Lower leg skin (tissue), 3 donors: ENCODE measurements around the gene SLC39A13.

ENCODE experiments used
- CTCF ChIP-seq, 3 donors: fragments of 450-650 bp; IDR thresholded peaks; one replicate each; pipeline ENCODE4 v1.5.1; 2016; ENCODE audit warnings: antibody characterized with exemption in 3 of 3, mild to moderate bottlenecking in 3 of 3, moderate library complexity in 2 of 3
- POLR2A ChIP-seq, 2 donors: fragments of 450-650 bp; IDR thresholded peaks; one replicate each; pipeline ENCODE4 v1.6.1; 2016 to 2017; ENCODE audit warnings: antibody characterized with exemption in 2 of 2, mild to moderate bottlenecking in 1 of 2, moderate library complexity in 1 of 2

GRCh38 chr11:47366020-47366490, 42.3 kb upstream of the SLC39A13 start:
- no peak for TF ChIP-seq CTCF (IDR thresholded peaks at IDR 0.05)
- no peak for TF ChIP-seq POLR2A (IDR thresholded peaks at IDR 0.05)
